K562 (cell line): ENCODE measurements around the gene LMBR1L. TPM values are rescaled to one million over a fixed set of nuclear protein-coding genes. Genes with fewer than 3 reads are reported as not detected.
A peak's percentile ranks its signal among the peaks of the same experiment; 100 is the strongest.

Experiments used
- GTF2F1 ChIP-seq: IDR thresholded peaks from 2 replicates; pipeline ENCODE4 v1.6.1; 2011; ENCODE audit warnings: low read depth, low read length, improper control_type of control experiment
- HNRNPK ChIP-seq: fragments of 200-400 bp; formaldehyde crosslinking; IDR thresholded peaks from one replicate; pipeline ENCODE4 v1.6.1; 2018; ENCODE audit warnings: mild to moderate bottlenecking, low read depth, low read length; ENCODE audit not compliant: poor library complexity, severe bottlenecking
- HSF4 ChIP-seq: fragments of 250-450 bp; sonication (Bioruptor Pico); IDR thresholded peaks from 2 replicates; pipeline ENCODE4 v2.1.2; 2022; ENCODE audit warnings: mild to moderate bottlenecking, moderate library complexity, borderline replicate concordance
- ILF3 ChIP-seq: fragments of 450-650 bp; IDR thresholded peaks from 2 replicates; pipeline ENCODE4 v1.6.1; 2018; ENCODE audit warnings: antibody characterized with exemption, mild to moderate bottlenecking, moderate library complexity, borderline replicate concordance
- LEF1 ChIP-seq: fragments of 450-650 bp; IDR thresholded peaks from 2 replicates; pipeline ENCODE4 v1.6.1; 2016; ENCODE audit warnings: mild to moderate bottlenecking
- MAFK ChIP-seq: IDR thresholded peaks from 2 replicates; pipeline ENCODE4 v1.6.1; 2011; ENCODE audit warnings: low read length, improper control_type of control experiment
- MYBL2 ChIP-seq, 2 experiments: fragments of 450-650 bp in 1 of 2; sonication (generic) in 1 of 2; formaldehyde crosslinking in 1 of 2; IDR thresholded peaks; 2 replicates each; pipeline versions ENCODE4 v1.6.1 to v1.8.1; 2017 to 2022; ENCODE audit warnings: borderline replicate concordance in 1 of 2, inconsistent platforms in 1 of 2, low read depth in 1 of 2, mild to moderate bottlenecking in 1 of 2, missing genetic modification reagents in 1 of 2, moderate library complexity in 1 of 2
- POLR3A ChIP-seq: IDR thresholded peaks from 2 replicates; pipeline ENCODE4 v1.6.1; 2011; ENCODE audit warnings: borderline replicate concordance, mild to moderate bottlenecking, moderate library complexity; ENCODE audit not compliant: insufficient read length, insufficient read depth; ENCODE audit errors: extremely low read depth
- RBM14 ChIP-seq: fragments of 200-400 bp; formaldehyde crosslinking; IDR thresholded peaks from 2 replicates; pipeline ENCODE4 v1.6.1; 2018; ENCODE audit warnings: low read depth, mild to moderate bottlenecking, low read length, moderate library complexity, borderline replicate concordance; ENCODE audit not compliant: insufficient read depth
- SP2 ChIP-seq: IDR thresholded peaks from 2 replicates; pipeline ENCODE4 v1.6.1; 2011; ENCODE audit warnings: mild to moderate bottlenecking, low read depth, low read length, moderate library complexity; ENCODE audit not compliant: poor library complexity, severe bottlenecking; ENCODE audit errors: extremely low read depth
- TFAM ChIP-seq: fragments of 250-450 bp; sonication (Bioruptor Pico); conservative IDR thresholded peaks from 2 replicates; pipeline ENCODE4 v1.5.0; 2021; ENCODE audit warnings: mild to moderate bottlenecking, moderate library complexity
- TRIM28 ChIP-seq: fragments of 450-650 bp; IDR thresholded peaks from 2 replicates; pipeline ENCODE4 v1.6.1; 2017
- U2AF2 ChIP-seq: fragments of 200-400 bp; formaldehyde crosslinking; optimal IDR thresholded peaks from 2 replicates; pipeline ENCODE3; 2017; ENCODE audit warnings: low read depth, mild to moderate bottlenecking, low read length
- ZNF785 ChIP-seq: fragments of 250-450 bp; sonication (Bioruptor Pico); IDR thresholded peaks from 2 replicates; pipeline ENCODE4 v1.4.0; 2020; ENCODE audit warnings: mild to moderate bottlenecking
- polyA plus RNA-seq, 8 experiments: library from polyadenylated mRNA; depleted of rRNA in 4 of 8; stranded (reverse) in 5 of 8; unstranded in 3 of 8; fragments of >200 nt; fragmentation: Nextera tagmentation in 2 of 8; fragmentation: Illumina TruSeq in 1 of 8; extraction: Ambion mirVana in 2 of 8; extraction: Trizol in 1 of 8; gene quantifications; 2 replicates each; pipeline versions ENCODE4 v1.2.1 to v1.2.3, GENCODE V29; 2011 to 2014; ENCODE audit warnings: inconsistent platforms in 1 of 8, missing spikeins in 1 of 8
- total RNA-seq, 7 experiments: library from RNA; depleted of rRNA in 6 of 7; stranded (reverse); fragments of >200 nt in 6 of 7; fragmentation: Illumina TruSeq in 2 of 7; extraction: Trizol in 2 of 7; gene quantifications; 2 replicates each; pipeline versions ENCODE4 v1.2.1 to v1.2.3, GENCODE V29; 2011 to 2021; ENCODE audit warnings: low replicate concordance in 1 of 7
- TF ChIP-seq, protein P1 (sequence below): fragments of 250-450 bp; sonication (Bioruptor Pico); IDR thresholded peaks from 2 replicates; pipeline ENCODE4 v1.8.0; 2022; ENCODE audit warnings: inconsistent platforms
- TF ChIP-seq, protein P2 (sequence below): fragments of 250-450 bp; sonication (Bioruptor Pico); IDR thresholded peaks from 2 replicates; pipeline ENCODE4 v1.4.0; 2020; ENCODE audit warnings: mild to moderate bottlenecking, moderate library complexity
- TF ChIP-seq, protein P3 (sequence below): fragments of 450-650 bp; IDR thresholded peaks from 2 replicates; pipeline ENCODE4 v1.6.1; 2018; ENCODE audit not compliant: partially characterized antibody
- TF ChIP-seq, protein P4 (sequence below): sonication (generic); formaldehyde crosslinking; IDR thresholded peaks from 2 replicates; pipeline ENCODE4 v1.8.1; 2023; ENCODE audit warnings: mild to moderate bottlenecking, missing genetic modification reagents, moderate library complexity

Gene LMBR1L
- total and polyA plus RNA-seq, 9 of the 15 experiments (the other 6 are each of a cell fraction or from before 2014, with no cell fraction given): 2.5 to 57.0 (median 31.1) TPM

GRCh38 chr12:49089821-49090773, 20.6 kb downstream of the LMBR1L start (continued):
- TF ChIP-seq, protein P1, sequence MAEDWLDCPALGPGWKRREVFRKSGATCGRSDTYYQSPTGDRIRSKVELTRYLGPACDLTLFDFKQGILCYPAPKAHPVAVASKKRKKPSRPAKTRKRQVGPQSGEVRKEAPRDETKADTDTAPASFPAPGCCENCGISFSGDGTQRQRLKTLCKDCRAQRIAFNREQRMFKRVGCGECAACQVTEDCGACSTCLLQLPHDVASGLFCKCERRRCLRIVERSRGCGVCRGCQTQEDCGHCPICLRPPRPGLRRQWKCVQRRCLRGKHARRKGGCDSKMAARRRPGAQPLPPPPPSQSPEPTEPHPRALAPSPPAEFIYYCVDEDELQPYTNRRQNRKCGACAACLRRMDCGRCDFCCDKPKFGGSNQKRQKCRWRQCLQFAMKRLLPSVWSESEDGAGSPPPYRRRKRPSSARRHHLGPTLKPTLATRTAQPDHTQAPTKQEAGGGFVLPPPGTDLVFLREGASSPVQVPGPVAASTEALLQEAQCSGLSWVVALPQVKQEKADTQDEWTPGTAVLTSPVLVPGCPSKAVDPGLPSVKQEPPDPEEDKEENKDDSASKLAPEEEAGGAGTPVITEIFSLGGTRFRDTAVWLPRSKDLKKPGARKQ (CRISPR knock-in tag): no peak
- TF ChIP-seq MAFK: no peak
- TF ChIP-seq GTF2F1: no peak
- TF ChIP-seq, protein P2, sequence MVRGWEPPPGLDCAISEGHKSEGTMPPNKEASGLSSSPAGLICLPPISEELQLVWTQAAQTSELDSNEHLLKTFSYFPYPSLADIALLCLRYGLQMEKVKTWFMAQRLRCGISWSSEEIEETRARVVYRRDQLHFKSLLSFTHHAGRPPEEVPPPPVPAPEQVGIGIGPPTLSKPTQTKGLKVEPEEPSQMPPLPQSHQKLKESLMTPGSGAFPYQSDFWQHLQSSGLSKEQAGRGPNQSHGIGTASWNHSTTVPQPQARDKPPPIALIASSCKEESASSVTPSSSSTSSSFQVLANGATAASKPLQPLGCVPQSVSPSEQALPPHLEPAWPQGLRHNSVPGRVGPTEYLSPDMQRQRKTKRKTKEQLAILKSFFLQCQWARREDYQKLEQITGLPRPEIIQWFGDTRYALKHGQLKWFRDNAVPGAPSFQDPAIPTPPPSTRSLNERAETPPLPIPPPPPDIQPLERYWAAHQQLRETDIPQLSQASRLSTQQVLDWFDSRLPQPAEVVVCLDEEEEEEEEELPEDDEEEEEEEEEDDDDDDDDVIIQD: no peak
- TF ChIP-seq TFAM: no peak
- no peak for TF ChIP-seq ZNF785 (CRISPR knock-in tag)
- TF ChIP-seq POLR3A: no peak
- no peak for TF ChIP-seq HNRNPK
- TF ChIP-seq HSF4 (CRISPR knock-in tag): no peak
- 0 out of 2 replicates have a peak, but pooled peaks have one; percentile 42 for TF ChIP-seq LEF1
- no peak for TF ChIP-seq RBM14
- TF ChIP-seq, protein P3, sequence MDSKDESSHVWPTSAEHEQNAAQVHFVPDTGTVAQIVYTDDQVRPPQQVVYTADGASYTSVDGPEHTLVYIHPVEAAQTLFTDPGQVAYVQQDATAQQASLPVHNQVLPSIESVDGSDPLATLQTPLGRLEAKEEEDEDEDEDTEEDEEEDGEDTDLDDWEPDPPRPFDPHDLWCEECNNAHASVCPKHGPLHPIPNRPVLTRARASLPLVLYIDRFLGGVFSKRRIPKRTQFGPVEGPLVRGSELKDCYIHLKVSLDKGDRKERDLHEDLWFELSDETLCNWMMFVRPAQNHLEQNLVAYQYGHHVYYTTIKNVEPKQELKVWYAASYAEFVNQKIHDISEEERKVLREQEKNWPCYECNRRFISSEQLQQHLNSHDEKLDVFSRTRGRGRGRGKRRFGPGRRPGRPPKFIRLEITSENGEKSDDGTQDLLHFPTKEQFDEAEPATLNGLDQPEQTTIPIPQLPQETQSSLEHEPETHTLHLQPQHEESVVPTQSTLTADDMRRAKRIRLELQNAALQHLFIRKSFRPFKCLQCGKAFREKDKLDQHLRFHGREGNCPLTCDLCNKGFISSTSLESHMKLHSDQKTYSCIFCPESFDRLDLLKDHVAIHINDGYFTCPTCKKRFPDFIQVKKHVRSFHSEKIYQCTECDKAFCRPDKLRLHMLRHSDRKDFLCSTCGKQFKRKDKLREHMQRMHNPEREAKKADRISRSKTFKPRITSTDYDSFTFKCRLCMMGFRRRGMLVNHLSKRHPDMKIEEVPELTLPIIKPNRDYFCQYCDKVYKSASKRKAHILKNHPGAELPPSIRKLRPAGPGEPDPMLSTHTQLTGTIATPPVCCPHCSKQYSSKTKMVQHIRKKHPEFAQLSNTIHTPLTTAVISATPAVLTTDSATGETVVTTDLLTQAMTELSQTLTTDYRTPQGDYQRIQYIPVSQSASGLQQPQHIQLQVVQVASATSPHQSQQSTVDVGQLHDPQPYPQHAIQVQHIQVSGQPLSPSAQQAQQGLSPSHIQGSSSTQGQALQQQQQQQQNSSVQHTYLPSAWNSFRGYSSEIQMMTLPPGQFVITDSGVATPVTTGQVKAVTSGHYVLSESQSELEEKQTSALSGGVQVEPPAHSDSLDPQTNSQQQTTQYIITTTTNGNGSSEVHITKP: peak; percentile 17
- no peak for TF ChIP-seq MYBL2 (IDR thresholded peaks at IDR 0.05; ENCODE audit: low read depth)
- no peak for TF ChIP-seq MYBL2 (CRISPR knock-in tag; IDR thresholded peaks at IDR 0.05; ENCODE audit: borderline replicate concordance)
- no peak for TF ChIP-seq SP2
- no peak for TF ChIP-seq ILF3
- TF ChIP-seq, protein P4, sequence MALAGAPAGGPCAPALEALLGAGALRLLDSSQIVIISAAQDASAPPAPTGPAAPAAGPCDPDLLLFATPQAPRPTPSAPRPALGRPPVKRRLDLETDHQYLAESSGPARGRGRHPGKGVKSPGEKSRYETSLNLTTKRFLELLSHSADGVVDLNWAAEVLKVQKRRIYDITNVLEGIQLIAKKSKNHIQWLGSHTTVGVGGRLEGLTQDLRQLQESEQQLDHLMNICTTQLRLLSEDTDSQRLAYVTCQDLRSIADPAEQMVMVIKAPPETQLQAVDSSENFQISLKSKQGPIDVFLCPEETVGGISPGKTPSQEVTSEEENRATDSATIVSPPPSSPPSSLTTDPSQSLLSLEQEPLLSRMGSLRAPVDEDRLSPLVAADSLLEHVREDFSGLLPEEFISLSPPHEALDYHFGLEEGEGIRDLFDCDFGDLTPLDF: no peak
- TF ChIP-seq TRIM28: no peak
- no peak for TF ChIP-seq U2AF2
